Breast epithelium (tissue), 3 donors: ENCODE data around the gene CCDC86.

Experiments used
- POLR2AphosphoS5 ChIP-seq, 3 donors: sonication (generic); formaldehyde crosslinking; IDR thresholded peaks; one replicate each; pipeline ENCODE4 v1.6.1; 2017; ENCODE audit warnings: antibody characterized with exemption in 3 of 3
- TF ChIP-seq, protein P1 (sequence below), 3 donors: fragments of 450-650 bp; IDR thresholded peaks; one replicate each; pipeline ENCODE4 v1.5.1; 2016 to 2017; ENCODE audit warnings: antibody characterized with exemption in 3 of 3, mild to moderate bottlenecking in 3 of 3, moderate library complexity in 3 of 3

GRCh38 chr11:60848714-60849151 lies 6.8 kb downstream of the CCDC86 start:
- TF ChIP-seq, protein P1, sequence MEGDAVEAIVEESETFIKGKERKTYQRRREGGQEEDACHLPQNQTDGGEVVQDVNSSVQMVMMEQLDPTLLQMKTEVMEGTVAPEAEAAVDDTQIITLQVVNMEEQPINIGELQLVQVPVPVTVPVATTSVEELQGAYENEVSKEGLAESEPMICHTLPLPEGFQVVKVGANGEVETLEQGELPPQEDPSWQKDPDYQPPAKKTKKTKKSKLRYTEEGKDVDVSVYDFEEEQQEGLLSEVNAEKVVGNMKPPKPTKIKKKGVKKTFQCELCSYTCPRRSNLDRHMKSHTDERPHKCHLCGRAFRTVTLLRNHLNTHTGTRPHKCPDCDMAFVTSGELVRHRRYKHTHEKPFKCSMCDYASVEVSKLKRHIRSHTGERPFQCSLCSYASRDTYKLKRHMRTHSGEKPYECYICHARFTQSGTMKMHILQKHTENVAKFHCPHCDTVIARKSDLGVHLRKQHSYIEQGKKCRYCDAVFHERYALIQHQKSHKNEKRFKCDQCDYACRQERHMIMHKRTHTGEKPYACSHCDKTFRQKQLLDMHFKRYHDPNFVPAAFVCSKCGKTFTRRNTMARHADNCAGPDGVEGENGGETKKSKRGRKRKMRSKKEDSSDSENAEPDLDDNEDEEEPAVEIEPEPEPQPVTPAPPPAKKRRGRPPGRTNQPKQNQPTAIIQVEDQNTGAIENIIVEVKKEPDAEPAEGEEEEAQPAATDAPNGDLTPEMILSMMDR (IDR thresholded peaks at IDR 0.05) = no peak
- no peak for TF ChIP-seq POLR2AphosphoS5 (IDR thresholded peaks at IDR 0.05)
